OCI-LY7 (cell line): ENCODE measurements around the gene SNRNP48.

Experiments used
- CTCF ChIP-seq: fragments of 200-600 bp; sonication (generic); conservative IDR thresholded peaks from 2 replicates; pipeline ENCODE4 v1.5.1; 2014; ENCODE audit warnings: mild to moderate bottlenecking, antibody characterized with exemption, low read length, moderate library complexity, mixed read lengths
- EZH2phosphoT487 ChIP-seq: fragments of 200-600 bp; sonication (generic); IDR thresholded peaks from 2 replicates; pipeline ENCODE4 v1.6.1; 2018; ENCODE audit warnings: low read depth, borderline replicate concordance, mild to moderate bottlenecking, mixed run types, antibody characterized with exemption, low read length, moderate library complexity, mixed read lengths

- TF ChIP-seq CTCF (no peak), EZH2phosphoT487 (no peak)
Measured at GRCh38 chr6:7546896-7547295, 43.1 kb upstream of the SNRNP48 start.
